RWPE1 (cell line): Measurements from ENCODE around the gene ATG7.
"Not testable (repeated sequence)": the region's sequence is repeated elsewhere in the genome, so short reads cannot be mapped to it uniquely, and the experiment has no call there.

Experiments
- CTCF ChIA-PET: fragments of 350-600 bp; sonication (Branson Sonifier 250); formaldehyde crosslinking; extraction: SDS; loops from one replicate; lab custom pipeline; 2021; lab: Yijun Ruan, JAX
- POLR2A ChIA-PET: fragments of 400-600 bp; formaldehyde crosslinking; extraction: SDS; loops from one replicate; lab custom pipeline; 2020; ENCODE audit warnings: antibody characterized with exemption; ENCODE audit not compliant: low non-redundant PET; lab: Yijun Ruan, JAX
- DNase-seq: peaks from one replicate; pipeline ENCODE4 v3.0.0; 2012; ENCODE audit warnings: low spot score
- H3K27ac ChIP-seq: fragments of 450-650 bp; 2 replicates; pipeline ENCODE4 v1.5.1; 2017
- TF ChIP-seq, protein P1 (sequence below): fragments of 450-650 bp; conservative IDR thresholded peaks from 2 replicates; pipeline ENCODE4 v1.5.1; 2017; ENCODE audit warnings: low read depth, mild to moderate bottlenecking

Gene ATG7

DNA sequence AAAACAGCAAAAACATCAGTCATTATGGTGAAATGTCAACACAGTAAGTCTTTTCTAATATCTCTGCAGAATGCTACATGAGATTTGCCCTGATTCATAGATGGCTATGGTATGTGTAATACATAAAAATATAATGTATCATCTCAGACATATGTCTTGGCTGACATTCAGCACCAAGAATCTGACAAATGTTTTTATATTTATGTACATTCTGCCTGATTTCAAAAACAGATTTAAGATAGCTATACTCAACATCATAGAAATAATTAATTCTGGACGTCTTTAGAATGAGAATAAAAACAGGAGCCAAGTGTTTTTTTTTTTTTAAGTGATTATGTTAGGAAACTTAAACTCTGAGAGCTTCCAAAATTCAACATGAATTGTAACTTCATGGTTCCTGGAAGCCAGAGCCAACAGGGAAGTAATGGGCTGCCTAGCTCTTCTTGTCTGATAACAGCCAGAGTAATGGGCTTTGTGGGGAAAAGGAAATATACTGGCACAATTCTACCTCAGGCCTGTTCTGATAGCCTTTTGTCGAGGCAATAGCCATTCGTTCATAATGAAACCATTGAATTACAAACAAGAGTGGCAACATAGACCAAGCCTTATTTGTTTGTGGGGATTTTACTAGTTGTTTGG is 187.1 kb downstream of the ATG7 start:
- POLR2A ChIA-PET = no interaction called here

DNA sequence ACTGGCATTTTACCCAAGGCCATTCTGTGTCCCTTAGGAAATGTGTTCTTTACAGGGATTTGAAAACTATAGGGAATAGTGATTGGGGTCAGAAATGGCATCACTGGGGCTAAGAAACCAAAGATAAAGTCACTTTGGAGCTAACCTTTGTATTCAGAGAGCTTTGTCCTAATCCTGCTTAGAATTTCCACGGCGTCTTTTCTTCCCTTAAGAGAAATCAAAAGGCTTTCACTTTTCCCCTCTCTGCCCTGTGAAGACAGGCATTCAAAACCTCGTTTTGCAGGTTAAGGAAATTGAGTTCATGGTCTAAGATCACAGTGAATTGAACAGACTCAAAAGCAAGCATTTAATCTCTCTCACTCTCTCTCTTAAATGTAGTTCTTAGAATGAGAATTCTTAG is 189.0 kb downstream of the ATG7 start:
- POLR2A ChIA-PET = no interaction called here
- no peak overlapping the region for H3K27ac ChIP-seq
- TF ChIP-seq, protein P1, sequence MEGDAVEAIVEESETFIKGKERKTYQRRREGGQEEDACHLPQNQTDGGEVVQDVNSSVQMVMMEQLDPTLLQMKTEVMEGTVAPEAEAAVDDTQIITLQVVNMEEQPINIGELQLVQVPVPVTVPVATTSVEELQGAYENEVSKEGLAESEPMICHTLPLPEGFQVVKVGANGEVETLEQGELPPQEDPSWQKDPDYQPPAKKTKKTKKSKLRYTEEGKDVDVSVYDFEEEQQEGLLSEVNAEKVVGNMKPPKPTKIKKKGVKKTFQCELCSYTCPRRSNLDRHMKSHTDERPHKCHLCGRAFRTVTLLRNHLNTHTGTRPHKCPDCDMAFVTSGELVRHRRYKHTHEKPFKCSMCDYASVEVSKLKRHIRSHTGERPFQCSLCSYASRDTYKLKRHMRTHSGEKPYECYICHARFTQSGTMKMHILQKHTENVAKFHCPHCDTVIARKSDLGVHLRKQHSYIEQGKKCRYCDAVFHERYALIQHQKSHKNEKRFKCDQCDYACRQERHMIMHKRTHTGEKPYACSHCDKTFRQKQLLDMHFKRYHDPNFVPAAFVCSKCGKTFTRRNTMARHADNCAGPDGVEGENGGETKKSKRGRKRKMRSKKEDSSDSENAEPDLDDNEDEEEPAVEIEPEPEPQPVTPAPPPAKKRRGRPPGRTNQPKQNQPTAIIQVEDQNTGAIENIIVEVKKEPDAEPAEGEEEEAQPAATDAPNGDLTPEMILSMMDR = no peak
- CTCF ChIA-PET = no interaction called here
- DNase-seq = no peak

More for the DNA sequence above, 187.1 kb downstream of the ATG7 start:
- no peak overlapping the region for H3K27ac ChIP-seq
- CTCF ChIA-PET = interaction anchor here (0.6 to 0.7 kb wide), 2 partner anchors 71 to 399 kb away, joined by 3 to 5 read pairs; no protein-coding TSS in a partner anchor
- TF ChIP-seq, protein P1 = no peak
- no peak for DNase-seq

DNA sequence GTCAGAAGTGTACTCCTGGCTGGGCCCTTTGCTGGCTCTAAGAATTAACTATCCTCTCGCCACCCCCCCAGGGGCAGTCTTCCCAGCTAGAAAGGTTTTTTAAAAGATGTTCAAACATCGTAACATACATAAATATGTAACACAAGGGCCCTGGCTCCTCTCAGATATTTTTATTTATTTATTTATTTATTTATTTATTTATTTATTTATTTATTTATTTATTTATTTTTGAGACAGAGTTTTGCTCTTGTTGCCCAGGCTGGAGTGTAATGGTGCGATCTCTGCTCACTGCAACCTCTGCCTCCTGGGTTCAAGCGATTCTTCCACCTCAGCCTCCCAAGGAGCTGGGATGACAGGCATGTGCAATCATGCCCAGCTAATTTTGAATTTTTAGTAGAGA is 190.5 kb downstream of the ATG7 start:
- CTCF ChIA-PET, DNase-seq: not testable (repeated sequence)

DNA sequence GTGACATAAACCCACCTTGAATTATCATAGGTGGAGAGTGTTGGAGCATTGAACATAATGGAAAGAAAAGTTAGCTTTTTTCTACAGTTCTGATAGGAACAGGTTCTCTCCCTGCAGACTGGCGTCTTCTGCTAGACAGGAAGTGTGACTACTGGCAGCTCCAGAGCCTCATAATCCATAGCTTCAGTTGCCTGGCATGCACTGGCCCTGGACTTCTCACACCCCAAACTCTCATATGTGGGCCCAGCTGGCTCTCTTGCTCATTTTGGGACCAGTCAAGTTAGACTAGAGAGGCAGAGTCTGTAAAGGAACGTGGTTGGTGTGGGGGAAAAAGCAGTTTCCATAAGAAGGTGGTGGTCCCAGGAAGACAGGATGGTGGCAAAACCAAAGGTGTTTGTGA is 191.4 kb downstream of the ATG7 start:
- DNase-seq = no peak
- H3K27ac ChIP-seq = no peak overlapping the region
- ChIA-PET CTCF (no interaction called here), POLR2A (no interaction called here)
- TF ChIP-seq, protein P1 = no peak

More for the DNA sequence above, 190.5 kb downstream of the ATG7 start:
- POLR2A ChIA-PET, H3K27ac ChIP-seq: not testable (repeated sequence)

- CTCF ChIA-PET = no interaction called here
- no peak for DNase-seq
- TF ChIP-seq, protein P1 = no peak
- POLR2A ChIA-PET = no interaction called here
- no peak overlapping the region for H3K27ac ChIP-seq
Observed at GRCh38 chr3:11464356-11464755, 192.2 kb downstream of the ATG7 start.

DNA sequence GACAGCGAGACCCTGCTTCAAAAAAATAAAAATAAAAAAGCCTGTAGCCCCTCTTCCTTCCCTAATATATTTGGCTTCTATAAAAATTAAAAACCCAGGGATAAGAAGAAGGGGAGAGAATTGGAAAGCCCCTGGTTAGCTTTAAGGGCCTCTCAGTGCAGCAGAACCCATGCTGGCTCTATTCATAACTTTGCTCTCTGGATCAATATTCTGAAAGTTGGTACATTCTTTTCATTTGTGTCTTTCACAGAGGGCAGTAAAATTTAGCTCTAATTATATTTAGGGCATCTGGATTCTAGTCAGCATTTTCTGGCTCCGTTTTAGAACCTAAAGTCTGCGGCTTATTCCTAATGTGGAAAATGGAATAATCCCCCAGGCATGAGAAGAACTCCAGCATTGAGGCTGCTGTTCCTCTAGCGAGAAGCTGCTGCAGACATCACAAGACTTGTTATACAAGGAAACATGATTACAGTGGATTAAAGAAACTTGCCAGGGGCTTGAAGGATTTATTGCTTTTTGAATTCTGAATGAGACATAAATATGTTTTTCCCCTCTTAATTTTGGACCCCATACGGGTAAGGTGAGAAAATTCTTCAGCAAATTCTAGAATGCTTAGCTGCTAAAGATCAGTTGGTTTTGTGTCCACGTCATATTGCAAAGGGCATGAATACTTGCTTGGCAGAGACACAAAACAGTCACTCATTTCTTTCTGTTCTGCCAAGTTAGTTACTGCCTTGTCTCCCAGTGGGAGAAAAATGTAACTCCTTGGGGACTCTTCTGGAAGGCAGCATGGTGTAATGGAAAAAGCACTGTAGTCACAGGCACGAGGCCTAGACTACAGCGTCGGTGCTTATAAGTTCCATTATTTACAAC is 193.8 kb downstream of the ATG7 start:
- ChIA-PET CTCF (no interaction called here), POLR2A (no interaction called here)
- no peak overlapping the region for H3K27ac ChIP-seq

More for the DNA sequence above, 193.8 kb downstream of the ATG7 start:
- no peak for DNase-seq
- TF ChIP-seq, protein P1 = no peak
